DND-41 (cell line): ENCODE measurements around the gene COL23A1.

ENCODE experiments used
- CTCF ChIP-seq: IDR thresholded peaks from 2 replicates; pipeline ENCODE4 v1.5.1; 2012; ENCODE audit warnings: borderline replicate concordance, low read length, moderate library complexity, mild to moderate bottlenecking; ENCODE audit not compliant: poor library complexity, severe bottlenecking; ENCODE audit errors: extremely low read depth
- EZH2 ChIP-seq: IDR thresholded peaks from 3 replicates; pipeline ENCODE4 v1.6.1; 2012; ENCODE audit warnings: borderline replicate concordance, low read depth, mild to moderate bottlenecking, moderate library complexity, low read length, inconsistent platforms; ENCODE audit not compliant: severe bottlenecking

GRCh38 chr5:178241688-178242231, 348.4 kb downstream of the COL23A1 start:
- no peak for TF ChIP-seq CTCF
- no peak for TF ChIP-seq EZH2
